Measurements from ENCODE around the gene CLIP4. TPM values are rescaled to one million over a fixed set of nuclear protein-coding genes. Genes with fewer than 3 reads are reported as not detected.

CLIP4 gene
- total and polyA plus RNA-seq, 2 experiments from 2014 or later: 0.06 to 0.14 TPM

DNA sequence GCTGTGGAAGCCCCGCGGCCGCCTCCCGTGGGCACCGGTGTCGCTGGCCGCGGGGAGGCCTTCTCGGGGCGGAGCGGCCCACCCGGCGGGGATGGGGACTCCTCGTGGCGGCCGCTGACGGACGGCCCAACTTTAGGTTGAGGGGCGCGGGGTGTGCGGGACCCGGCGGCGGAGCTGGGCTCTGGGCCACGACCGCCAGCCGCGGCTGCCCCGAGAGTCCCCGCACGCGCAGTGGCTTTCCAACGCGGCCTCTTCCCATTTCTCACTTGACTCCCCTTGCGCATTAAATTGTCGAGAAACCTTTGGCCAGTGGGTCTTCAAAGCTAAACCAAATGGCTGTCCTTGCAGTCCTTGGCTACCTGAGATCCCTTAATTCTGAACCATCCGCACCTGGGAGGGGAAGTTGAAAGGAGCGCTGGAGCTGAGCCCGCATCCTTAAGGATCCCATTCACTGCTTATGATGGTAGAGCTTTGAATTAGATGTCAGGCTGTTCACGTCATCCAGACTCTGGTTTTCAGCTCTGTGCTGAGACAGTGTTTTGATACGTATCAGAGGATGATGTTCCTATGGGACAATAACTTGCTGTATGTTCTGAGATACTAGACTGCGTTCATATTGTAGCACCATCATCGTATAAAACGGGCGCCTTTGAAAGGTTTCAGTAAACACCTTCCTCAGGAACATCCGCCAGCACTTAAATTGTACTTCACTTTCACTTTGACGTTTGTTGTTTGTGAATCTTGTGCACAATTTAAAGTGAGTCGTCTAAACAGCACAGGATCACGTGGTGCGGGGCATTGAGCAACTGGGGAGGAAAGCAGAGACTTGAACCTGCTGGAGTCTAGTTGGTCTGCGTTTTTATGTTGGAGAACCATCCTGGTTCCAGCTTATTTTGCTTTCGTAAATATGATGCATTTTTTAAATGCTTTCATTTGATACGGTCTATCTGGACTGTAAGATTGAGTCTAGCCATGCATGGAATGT is 874 bp downstream of the CLIP4 start:
- Histone ChIP-seq H3K4me1 (ENCODE audit: insufficient read depth) (peaks cover 6% of the 10 kb centered on the region), H3F3A (replicated peaks; ENCODE audit: low read depth) (no peaks in the 10 kb centered on the region), H3K79me2 (replicated peaks; ENCODE audit: insufficient read depth) (no peaks in the 10 kb centered on the region), H3K36me3 (ENCODE audit: insufficient read depth) (no peaks in the 10 kb centered on the region), H3K4me3 (peak overlapping the region; percentile 73), H3K4me2 (peak overlapping the region; percentile 89), H4K20me1 (replicated peaks; ENCODE audit: insufficient read depth) (no peaks in the 10 kb centered on the region), H3K27me3 (ENCODE audit: insufficient read depth) (peaks cover 60% of the 10 kb centered on the region), H3K9me2 (ENCODE audit: insufficient read depth) (no peaks in the 10 kb centered on the region), H3K27ac (ENCODE audit: low read depth) (no peak overlapping the region), H2AFZ (peak overlapping the region; percentile 99)
- Mint-ChIP-seq H3K27ac (no peak overlapping the region), H3K9me3 (no peaks in the 10 kb centered on the region), H3K27me3 (ENCODE audit: insufficient read depth, low read depth, poor library complexity) (peaks cover 40% of the 10 kb centered on the region), H3K36me3 (ENCODE audit: low read depth) (peaks cover 3% of the 10 kb centered on the region; the same call in 1 of the 3 replicates), H3K4me3 (peak overlapping the region; percentile 80), H3K4me1 (peaks cover 2% of the 10 kb centered on the region)
- peak; percentile 51 for DNase-seq (ENCODE audit: low spot score)
- TF ChIP-seq ZNF331 (CRISPR knock-in tag; IDR thresholded peaks at IDR 0.05; ENCODE audit: low read depth) (no peak), EZH2phosphoT487 (IDR thresholded peaks at IDR 0.05; ENCODE audit: unreplicated experiment) (peak; percentile 65), EZH2 (IDR thresholded peaks at IDR 0.05; ENCODE audit: low read depth, unreplicated experiment) (peak; percentile 86)
- ATAC-seq: peak; percentile 65

DNA sequence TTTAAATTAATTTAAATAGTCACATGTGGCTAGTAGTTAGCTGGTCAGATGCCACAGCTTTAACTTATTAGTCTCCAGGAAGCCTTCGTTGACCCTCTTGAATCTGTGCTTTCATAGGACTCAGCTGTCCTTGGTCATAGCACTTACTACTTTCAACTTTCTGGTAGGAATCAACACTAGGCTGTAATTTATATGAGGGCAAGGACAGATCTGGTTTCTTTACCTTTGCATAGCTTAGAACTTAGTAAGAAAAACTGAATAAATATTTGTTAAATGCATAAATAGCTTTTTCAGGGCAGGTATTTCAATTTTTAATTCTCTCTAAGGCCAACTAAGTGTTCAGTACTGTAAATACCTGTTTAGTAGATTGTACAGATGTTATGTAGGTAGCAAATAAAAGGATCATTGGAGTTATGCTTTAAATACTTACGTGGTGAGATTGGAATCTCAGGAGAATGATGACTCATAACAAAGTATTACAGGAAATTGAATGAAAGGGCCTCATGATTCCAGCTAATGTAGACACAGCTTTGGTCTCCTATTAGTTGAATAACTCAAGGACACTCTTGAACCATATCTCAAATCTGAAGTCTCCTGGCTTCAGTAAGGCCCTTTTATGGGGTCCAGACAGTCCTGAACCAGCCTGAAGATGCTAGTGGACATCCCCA is 2.6 kb downstream of the CLIP4 start:
- ATAC-seq: no peak

More for the DNA sequence above, 2.6 kb downstream of the CLIP4 start:
- Histone ChIP-seq H3K79me2 (replicated peaks; ENCODE audit: insufficient read depth) (no peaks in the 10 kb centered on the region), H3K4me2 (no peak overlapping the region), H3K36me3 (ENCODE audit: insufficient read depth) (no peaks in the 10 kb centered on the region), H3K27ac (ENCODE audit: low read depth) (no peak overlapping the region), H3K4me3 (no peak overlapping the region), H3K9me2 (ENCODE audit: insufficient read depth) (no peaks in the 10 kb centered on the region), H3K4me1 (ENCODE audit: insufficient read depth) (peaks cover 6% of the 10 kb centered on the region), H4K20me1 (replicated peaks; ENCODE audit: insufficient read depth) (no peaks in the 10 kb centered on the region), H2AFZ (no peak overlapping the region), H3F3A (replicated peaks; ENCODE audit: low read depth) (no peaks in the 10 kb centered on the region), H3K27me3 (ENCODE audit: insufficient read depth) (peaks cover 52% of the 10 kb centered on the region)
- no peak overlapping the region for H3K4me3 Mint-ChIP-seq
- no peak overlapping the region for H3K27ac Mint-ChIP-seq
- H3K9me3 Mint-ChIP-seq: no peaks in the 10 kb centered on the region
- H3K27me3 Mint-ChIP-seq (ENCODE audit: insufficient read depth, low read depth, poor library complexity): peaks cover 36% of the 10 kb centered on the region
- DNase-seq (ENCODE audit: low spot score): no peak
- no peak for TF ChIP-seq NANOG (IDR thresholded peaks at IDR 0.05; ENCODE audit: borderline replicate concordance)
- TF ChIP-seq, protein P1, sequence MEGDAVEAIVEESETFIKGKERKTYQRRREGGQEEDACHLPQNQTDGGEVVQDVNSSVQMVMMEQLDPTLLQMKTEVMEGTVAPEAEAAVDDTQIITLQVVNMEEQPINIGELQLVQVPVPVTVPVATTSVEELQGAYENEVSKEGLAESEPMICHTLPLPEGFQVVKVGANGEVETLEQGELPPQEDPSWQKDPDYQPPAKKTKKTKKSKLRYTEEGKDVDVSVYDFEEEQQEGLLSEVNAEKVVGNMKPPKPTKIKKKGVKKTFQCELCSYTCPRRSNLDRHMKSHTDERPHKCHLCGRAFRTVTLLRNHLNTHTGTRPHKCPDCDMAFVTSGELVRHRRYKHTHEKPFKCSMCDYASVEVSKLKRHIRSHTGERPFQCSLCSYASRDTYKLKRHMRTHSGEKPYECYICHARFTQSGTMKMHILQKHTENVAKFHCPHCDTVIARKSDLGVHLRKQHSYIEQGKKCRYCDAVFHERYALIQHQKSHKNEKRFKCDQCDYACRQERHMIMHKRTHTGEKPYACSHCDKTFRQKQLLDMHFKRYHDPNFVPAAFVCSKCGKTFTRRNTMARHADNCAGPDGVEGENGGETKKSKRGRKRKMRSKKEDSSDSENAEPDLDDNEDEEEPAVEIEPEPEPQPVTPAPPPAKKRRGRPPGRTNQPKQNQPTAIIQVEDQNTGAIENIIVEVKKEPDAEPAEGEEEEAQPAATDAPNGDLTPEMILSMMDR (conservative IDR thresholded peaks at IDR 0.05; ENCODE audit: low read depth in 2 of 2): no peak
- TF ChIP-seq, protein P2, sequence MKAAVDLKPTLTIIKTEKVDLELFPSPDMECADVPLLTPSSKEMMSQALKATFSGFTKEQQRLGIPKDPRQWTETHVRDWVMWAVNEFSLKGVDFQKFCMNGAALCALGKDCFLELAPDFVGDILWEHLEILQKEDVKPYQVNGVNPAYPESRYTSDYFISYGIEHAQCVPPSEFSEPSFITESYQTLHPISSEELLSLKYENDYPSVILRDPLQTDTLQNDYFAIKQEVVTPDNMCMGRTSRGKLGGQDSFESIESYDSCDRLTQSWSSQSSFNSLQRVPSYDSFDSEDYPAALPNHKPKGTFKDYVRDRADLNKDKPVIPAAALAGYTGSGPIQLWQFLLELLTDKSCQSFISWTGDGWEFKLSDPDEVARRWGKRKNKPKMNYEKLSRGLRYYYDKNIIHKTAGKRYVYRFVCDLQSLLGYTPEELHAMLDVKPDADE (IDR thresholded peaks at IDR 0.05): no peak
- TF ChIP-seq JUNB (IDR thresholded peaks at IDR 0.05; ENCODE audit: unreplicated experiment): no peak
- TF ChIP-seq EZH2phosphoT487 (IDR thresholded peaks at IDR 0.05; ENCODE audit: unreplicated experiment): no peak
- no peak for TF ChIP-seq STAT1 (IDR thresholded peaks at IDR 0.05; ENCODE audit: unreplicated experiment)
- no peak for TF ChIP-seq ZNF114 (CRISPR knock-in tag; IDR thresholded peaks at IDR 0.05)
- peaks cover 3% of the 10 kb centered on the region; the same call in 1 of the 3 replicates for H3K36me3 Mint-ChIP-seq (ENCODE audit: low read depth)
- H3K4me1 Mint-ChIP-seq: peaks cover 2% of the 10 kb centered on the region
